ENCODE data around the gene DUSP7.
"Not testable (repeated sequence)": the region's sequence is repeated elsewhere in the genome, so short reads cannot be mapped to it uniquely, and the experiment has no call there.

The DUSP7 gene

GRCh38 chr3:52049503-52049902, 6.9 kb downstream of the DUSP7 start:
- no peak for DNase-seq (ENCODE audit: low read depth in 2 of 2)

- DNase-seq (ENCODE audit: low read depth in 2 of 2), result no peak
Measured at GRCh38 chr3:52047295-52047960, 8.9 kb downstream of the DUSP7 start.

- DNase-seq (ENCODE audit: low read depth in 2 of 2), result no peak
Measured at GRCh38 chr3:52046902-52047239, 9.5 kb downstream of the DUSP7 start.

GRCh38 chr3:52046186-52046901, 10.0 kb downstream of the DUSP7 start:
- no peak for DNase-seq (ENCODE audit: low read depth in 2 of 2)

GRCh38 chr3:52044869-52045619, 11.3 kb downstream of the DUSP7 start:
- no peak for DNase-seq (ENCODE audit: low read depth in 2 of 2)

GRCh38 chr3:52043750-52044149, 12.6 kb downstream of the DUSP7 start:
- DNase-seq (ENCODE audit: low read depth in 2 of 2), result no peak

GRCh38 chr3:52043039-52043438, 13.3 kb downstream of the DUSP7 start:
- not testable (repeated sequence) for DNase-seq (ENCODE audit: low read depth in 2 of 2)

- no peak for DNase-seq (ENCODE audit: low read depth in 2 of 2)
Measured at GRCh38 chr3:52041118-52041731, 15.1 kb downstream of the DUSP7 start.

- DNase-seq (ENCODE audit: low read depth in 2 of 2), result no peak
Measured at GRCh38 chr3:52040600-52040999, 15.8 kb downstream of the DUSP7 start.

- DNase-seq (ENCODE audit: low read depth in 2 of 2), result no peak
Measured at GRCh38 chr3:52039846-52040245, 16.5 kb downstream of the DUSP7 start.

- no peak for DNase-seq (ENCODE audit: low read depth in 2 of 2)
Measured at GRCh38 chr3:52039426-52039825, 16.9 kb downstream of the DUSP7 start.

GRCh38 chr3:52038227-52038626, 18.1 kb downstream of the DUSP7 start:
- no peak for DNase-seq (ENCODE audit: low read depth in 2 of 2)

GRCh38 chr3:52037291-52037690, 19.1 kb downstream of the DUSP7 start:
- DNase-seq (ENCODE audit: low read depth in 2 of 2), result no peak

GRCh38 chr3:52036829-52037228, 19.5 kb downstream of the DUSP7 start:
- DNase-seq (ENCODE audit: low read depth in 2 of 2), result no peak

GRCh38 chr3:52036222-52036694, 20.1 kb downstream of the DUSP7 start:
- no peak for DNase-seq (ENCODE audit: low read depth in 2 of 2)

GRCh38 chr3:52034651-52035050, 21.7 kb downstream of the DUSP7 start:
- no peak for DNase-seq (ENCODE audit: low read depth in 2 of 2)

GRCh38 chr3:52034212-52034611, 22.2 kb downstream of the DUSP7 start:
- no peak for DNase-seq (ENCODE audit: low read depth in 2 of 2)

GRCh38 chr3:52033748-52034147, 22.6 kb downstream of the DUSP7 start:
- not testable (repeated sequence) for DNase-seq (ENCODE audit: low read depth in 2 of 2)

- DNase-seq (ENCODE audit: low read depth in 2 of 2), result no peak
Measured at GRCh38 chr3:52032702-52033408, 23.5 kb downstream of the DUSP7 start.

GRCh38 chr3:52031896-52032295, 24.5 kb downstream of the DUSP7 start:
- no peak for DNase-seq (ENCODE audit: low read depth in 2 of 2)

- DNase-seq (ENCODE audit: low read depth in 2 of 2), result no peak
Measured at GRCh38 chr3:52030714-52031310, 25.6 kb downstream of the DUSP7 start.

All from stimulated activated CD8-positive, alpha-beta memory T cell treated with anti-CD3 and anti-CD28 coated beads, Interleukin-2, amount 100 ng/mL, for 48 hours (primary cell).